Fibroblast of upper back skin (primary cell): Measurements from ENCODE around the gene TRIM25.

Experiments
- DNase-seq: peaks from one replicate; pipeline ENCODE4 v3.0.0-alpha.2; 2013

The TRIM25 gene

GRCh38 chr17:56894859-56895455, 18.9 kb downstream of the TRIM25 start:
- no peak for DNase-seq

DNA sequence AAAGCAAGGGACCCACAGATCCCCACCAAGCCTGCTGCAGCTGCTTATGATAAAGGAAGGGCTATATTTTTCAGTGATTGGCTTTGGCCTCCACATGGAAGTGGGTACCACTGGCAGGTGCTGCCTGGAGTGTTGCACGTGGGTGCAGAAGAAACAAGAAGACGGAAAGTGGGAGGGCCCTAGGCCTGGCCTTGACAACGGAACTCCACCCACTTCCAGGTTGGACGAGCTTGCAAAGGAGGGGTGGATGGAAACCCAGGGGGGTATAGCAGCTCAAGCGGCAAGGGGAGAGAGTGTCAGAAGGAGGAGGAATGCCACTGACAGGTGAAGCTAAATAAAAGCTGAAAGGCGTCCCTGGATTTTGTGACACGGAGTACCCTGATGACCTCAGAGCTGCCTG, 20.3 kb downstream of the TRIM25 start:
- DNase-seq: no peak

- no peak for DNase-seq
These were observed 21.5 kb downstream of the TRIM25 start for GRCh38 chr17:56892333-56892732.

DNA sequence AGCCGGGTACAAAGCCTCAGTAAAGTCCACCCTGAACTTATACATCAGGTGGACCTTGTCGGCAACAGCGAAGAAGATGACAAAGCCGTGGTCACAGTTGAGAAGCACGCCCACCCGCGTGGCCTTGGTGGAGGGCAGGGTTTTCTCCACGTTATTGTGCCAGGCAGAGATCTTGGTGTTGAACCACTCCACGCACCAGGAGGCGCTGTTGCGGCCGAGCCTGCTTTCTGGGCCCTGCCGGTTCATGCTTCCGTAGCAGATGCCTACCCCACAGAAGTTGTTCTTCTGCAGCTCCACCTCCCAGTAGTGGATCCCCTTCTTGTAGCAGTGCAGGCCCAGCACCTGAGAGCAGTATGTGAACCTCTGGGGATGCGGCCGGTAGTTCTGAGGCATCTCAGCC, 22.1 kb downstream of the TRIM25 start:
- no peak for DNase-seq

DNA sequence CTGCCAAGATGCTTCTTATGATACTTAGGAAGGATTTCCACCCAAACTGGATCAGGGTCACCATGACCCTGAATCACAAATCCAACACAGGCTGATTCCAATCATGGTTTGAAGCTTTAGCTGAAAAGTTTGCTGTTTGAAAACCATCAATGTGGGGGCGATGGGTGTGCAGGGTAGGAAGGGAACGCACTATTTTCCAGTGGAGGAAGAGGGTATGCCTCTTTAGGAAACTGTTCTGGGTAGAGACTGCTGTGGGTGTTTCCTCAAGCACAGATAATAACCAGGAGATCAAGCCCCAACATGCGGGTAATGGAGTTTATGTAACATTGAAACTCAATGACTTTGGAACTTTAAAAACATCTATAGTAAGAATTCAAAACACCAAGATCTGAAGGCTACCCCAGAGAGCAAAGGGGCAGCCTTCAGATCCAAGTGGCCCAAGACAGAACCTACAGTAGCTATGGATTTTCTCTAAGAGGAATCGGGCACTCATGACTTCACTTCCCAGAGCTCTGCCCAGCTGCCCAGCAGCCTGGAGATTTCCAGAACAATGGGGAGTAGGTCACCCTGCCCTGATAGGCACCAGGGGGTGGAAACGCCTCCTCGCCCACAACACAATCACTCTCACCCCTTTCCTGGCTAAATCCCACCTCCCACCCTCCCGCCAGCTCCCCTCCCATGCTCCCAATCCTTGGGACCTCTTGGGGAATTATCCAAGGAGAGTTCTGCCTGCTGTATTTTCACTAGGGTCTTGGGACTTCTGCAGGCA, 22.8 kb downstream of the TRIM25 start:
- no peak for DNase-seq

DNA sequence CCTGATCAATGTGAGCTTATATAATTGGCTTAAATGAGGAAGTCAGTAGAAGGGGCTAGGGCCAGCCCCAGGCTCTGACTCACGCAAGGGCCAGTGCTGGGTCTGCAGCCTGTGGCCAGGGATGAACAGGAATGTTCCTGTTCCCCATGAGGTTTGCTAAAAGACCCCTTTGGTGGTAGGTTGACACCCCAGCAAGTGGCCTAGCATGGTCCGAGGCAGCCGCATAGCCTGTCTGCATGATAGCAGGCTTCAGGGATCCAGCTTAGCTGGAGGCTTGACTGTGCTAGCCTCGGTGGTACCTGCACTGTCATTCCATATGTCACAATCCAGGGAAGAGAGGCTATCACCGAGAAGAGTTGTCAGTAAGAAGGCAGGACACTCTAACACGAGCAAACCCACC, 23.5 kb downstream of the TRIM25 start:
- no peak for DNase-seq

GRCh38 chr17:56887552-56888467, 26.0 kb downstream of the TRIM25 start:
- DNase-seq: no peak

DNA sequence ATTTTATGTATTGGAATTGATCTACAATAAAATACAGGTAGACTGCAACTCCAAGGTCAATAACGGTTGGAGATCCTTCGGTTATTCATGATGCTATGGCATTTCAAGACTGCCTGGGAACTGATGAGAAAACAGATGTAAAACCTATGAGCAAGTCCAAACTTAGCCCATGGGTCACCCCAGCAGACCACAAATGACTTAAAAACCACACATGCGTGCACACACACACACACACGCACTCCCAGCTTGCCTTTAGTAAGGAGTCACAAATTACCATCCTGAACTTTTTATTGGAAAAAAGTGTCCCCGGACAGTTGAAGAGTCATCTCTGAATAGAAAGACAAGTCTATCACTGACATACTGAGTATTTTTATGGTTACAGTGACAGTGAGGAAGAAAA, 26.7 kb downstream of the TRIM25 start:
- DNase-seq: no peak

DNA sequence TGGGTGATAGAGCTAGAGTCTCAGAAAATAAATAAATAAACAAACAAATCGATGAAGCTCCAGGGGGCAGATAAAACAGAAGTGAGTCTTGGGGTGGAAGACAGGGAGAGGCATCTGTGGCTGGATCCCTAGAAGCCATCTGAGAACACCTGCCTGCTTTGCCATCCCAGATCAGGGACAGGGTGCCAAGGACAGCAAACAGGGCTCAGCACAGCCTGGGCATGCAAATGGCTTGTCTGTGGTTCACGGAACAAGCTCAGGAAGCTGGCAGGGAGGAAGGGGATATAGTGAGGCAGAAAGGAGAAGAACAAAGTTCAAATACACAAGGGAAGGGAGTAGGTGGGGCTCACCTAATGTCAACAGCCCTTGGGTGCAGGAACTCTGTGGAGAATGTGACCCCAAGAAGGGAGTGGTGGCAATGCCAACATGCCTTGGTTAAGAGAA, 27.5 kb downstream of the TRIM25 start:
- DNase-seq: no peak

DNA sequence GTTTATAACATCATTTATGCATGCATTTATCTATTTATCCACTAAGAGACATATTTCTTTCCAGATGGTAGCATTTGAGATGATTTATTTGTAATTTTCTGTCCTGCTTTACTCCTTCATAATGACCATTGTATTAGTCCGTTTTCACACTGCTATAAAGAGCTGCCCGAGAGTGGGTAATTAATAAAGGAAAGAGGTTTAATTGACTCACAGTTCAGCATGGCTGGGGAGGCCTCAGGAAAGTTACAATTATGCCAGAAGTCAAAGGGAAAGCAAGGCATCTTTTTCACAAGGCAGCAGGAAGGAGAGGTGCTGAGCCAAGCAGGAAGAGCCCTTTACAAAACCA, 28.6 kb downstream of the TRIM25 start:
- no peak for DNase-seq

GRCh38 chr17:56884483-56885311, 29.2 kb downstream of the TRIM25 start:
- no peak for DNase-seq

DNA sequence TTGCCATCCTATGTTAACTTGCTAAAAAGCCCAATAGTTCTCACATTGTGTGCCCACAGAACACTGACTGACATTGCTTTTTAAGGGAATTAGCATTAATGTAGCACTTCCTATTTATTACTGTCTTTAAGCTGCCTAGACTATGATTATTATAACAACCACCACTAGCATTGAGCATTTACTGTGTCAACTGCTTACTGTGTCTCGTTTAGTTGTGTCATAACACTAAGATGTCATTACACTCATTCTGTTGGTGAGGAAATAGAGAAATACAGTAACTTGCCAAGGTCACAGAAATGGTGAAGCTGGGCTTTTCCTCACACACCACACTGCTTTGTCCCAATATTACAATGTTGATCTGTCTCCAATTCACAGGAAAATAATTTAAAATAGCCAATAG, 30.2 kb downstream of the TRIM25 start:
- no peak for DNase-seq

DNA sequence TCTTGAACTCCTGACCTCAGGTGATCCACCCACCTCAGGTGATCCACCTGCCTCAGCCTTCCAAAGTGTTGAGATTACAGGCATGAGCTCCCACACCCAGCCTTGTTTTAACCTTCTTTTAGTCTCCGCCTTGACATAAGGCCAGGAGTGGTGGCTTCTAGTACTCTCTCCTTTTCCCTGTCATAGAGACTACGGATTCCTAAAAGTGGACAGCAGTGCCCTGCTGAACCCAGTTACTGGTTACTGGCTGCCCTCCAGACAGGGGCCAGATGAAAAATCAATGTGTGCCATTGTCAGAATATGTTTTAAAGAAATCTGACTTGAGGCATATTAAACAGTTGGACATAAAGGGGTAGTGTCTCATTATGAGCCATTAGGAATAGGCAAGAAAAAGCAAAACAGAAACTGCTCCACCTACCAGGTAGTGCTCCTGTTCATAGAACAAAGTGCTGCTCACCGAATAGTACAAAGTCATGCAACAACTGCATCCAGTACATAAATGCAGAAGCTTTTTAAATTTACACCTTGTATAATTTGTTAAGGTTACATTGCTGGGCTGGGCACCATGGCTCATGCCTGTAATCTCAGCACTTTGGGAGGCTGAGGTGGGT, 32.1 kb downstream of the TRIM25 start:
- DNase-seq: no peak

DNA sequence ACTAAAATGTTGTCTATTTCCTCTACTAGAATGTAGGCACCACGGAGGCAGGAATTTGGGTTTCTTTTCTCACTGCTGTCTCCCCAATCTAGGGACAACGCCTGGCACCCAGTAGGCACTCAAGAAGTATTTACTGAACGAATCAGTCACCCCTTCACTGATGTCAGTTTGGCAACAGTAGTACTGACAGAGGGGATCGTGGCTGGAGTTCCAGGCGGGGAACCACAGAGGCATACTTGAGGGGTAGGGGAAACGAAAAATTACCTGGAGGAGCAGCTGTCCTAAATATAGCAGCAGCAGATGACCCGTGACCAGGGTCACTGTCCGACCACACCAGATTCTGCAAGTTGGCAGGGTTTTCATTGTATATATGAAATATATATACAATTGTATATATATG, 33.3 kb downstream of the TRIM25 start:
- DNase-seq: no peak

- no peak for DNase-seq
These were observed 33.7 kb downstream of the TRIM25 start for GRCh38 chr17:56880133-56880532.

GRCh38 chr17:56879280-56879679, 34.6 kb downstream of the TRIM25 start:
- DNase-seq: no peak

GRCh38 chr17:56876766-56877179, 37.1 kb downstream of the TRIM25 start:
- no peak for DNase-seq

GRCh38 chr17:56870081-56870651, 43.7 kb downstream of the TRIM25 start:
- no peak for DNase-seq

- DNase-seq: no peak
These were observed 45.1 kb downstream of the TRIM25 start for GRCh38 chr17:56868716-56869115.

GRCh38 chr17:56867948-56868376, 45.9 kb downstream of the TRIM25 start:
- DNase-seq: no peak

DNA sequence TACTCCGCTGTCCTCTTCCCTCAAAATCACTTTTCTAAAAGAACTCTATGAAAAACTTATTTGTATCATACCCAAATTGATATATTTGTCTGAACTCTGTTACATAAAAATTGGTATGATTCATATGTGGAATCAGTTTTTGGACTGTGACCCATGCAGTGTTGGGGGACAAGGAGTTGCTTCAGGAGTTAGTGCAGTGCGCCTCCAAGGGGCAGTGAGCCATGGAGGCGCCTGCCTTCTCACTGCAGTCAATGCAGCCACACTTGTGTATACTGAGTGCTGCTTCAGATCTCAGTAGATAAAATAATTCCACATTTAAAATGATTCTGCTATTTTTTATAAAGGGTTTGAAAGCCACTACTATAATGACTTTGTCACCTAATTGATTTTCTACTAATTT, 47.4 kb downstream of the TRIM25 start:
- no peak for DNase-seq

GRCh38 chr17:56866076-56866475, 47.8 kb downstream of the TRIM25 start:
- no peak for DNase-seq
